GM21526 (cell line): Measurements from ENCODE around the gene PHKA2.

Source experiments
- ATAC-seq: cut with Tn5 transposase; IDR thresholded peaks from one replicate; pipeline ENCODE4 v1.9.1; 2021; ENCODE audit warnings: moderate library complexity; ENCODE audit not compliant: unreplicated experiment, low FRiP score

PHKA2 gene

DNA sequence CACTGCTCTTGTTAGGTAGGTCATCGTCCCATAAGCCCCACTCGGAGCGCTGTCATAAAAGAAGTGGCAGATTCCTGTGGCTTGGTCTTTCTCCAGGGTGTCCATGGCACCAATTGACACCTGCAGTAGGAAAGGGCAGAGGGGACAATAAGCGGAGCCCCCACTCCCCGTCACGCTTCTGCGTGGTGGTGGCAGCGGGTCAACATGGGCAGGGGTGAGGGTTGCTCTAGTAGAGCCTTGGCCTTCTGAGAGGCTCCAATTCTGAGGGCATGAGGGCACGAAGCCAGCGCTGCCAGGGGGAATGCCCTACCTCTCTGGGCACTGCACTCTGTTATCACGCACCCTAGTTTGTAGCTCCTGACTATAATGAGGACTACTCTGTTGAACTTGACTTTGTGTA, 90.4 kb downstream of the PHKA2 start:
- no peak for ATAC-seq

DNA sequence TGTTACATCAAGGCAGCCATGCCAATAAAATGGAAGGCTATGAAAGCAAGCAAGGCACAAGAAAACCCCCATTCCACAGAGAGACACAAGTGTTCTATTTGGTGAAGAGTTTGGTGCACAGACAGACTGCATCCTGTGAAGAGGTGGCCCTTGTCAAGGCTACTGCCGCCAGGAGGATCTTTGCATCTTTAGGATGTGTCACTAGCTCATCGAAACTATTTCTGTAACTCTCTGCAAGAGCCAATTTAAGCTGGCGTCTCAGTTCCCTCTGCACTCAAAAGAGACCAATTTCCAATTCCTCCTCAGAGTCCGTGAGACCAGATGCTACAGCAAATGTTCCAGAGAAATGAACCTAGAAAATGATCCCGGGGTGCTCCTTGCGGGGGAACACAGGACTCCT, 91.0 kb downstream of the PHKA2 start:
- ATAC-seq = no peak

DNA sequence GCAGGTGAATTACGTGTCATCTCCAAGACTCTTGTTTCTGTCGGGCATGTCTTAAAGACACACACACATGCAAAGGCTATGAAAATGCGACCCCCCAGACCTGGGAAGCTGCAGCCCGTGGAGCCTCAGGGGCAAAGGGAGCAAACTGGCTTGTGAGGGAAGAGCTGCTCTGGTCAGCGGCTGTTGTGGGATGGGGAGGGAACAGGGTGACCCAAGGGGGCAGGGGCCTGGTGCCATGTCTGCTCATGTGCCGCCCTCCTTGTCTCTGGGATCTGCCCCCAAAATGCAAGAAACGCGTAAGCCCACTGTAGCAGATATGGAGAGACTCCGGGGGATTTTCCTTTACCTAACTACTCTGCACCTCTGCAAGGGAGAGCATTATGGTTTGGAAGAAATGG, 92.4 kb downstream of the PHKA2 start:
- no peak for ATAC-seq

DNA sequence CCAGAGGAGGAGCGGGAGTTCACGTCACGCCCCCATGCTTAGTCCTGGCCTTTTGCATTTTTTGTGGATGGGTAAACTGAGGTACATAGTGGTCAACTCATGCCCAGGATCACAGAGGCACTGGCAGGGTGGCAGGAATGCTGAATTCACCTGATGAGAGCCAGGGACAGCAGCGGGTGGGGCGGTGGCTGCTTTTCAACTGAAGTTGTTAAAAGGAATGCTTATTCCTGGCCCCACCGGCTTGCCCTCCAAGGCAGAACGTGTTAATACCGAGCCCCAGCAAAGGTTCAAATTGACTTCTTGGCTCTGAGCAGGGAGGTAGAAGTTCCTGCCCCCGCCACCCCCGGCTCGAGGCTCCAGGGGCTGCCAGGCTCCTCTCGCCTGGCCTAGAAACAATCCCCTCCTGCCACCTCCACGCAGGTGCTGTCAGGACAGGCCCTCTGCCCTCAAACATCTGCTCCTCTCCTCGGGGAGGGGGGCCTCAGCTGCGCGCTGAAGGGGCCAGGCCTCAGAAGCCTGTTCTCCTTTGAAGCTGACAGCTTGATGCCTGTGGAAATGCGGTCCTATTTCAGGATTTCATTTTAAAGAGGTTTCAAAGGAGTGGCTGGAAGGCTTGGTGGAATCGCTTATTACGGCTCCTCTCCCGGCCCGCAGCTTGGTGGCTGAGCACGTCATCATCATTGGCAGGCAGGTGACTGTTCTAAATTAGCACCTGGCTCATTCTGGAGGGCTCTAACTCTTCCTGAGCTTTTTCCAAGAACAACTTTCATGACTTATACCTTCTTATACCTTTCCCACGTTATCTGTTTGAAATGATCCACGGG, 93.0 kb downstream of the PHKA2 start:
- ATAC-seq = no peak

DNA sequence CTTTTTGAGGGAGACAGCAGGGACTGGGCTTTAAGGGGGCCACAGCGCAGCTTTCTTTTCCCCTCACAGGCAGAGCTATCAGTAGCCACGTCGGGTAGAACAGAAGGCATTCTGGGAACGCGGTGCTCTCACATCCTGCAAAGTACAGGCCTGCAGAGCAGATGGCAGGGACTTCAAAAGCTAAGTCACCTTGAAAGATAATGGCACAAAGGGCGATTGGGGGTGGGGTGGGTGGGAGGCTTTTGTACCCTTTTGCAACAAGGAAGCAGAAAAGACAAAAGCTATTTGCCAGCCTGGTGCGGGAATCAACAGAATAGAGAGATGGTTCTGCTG, 93.9 kb downstream of the PHKA2 start:
- no peak for ATAC-seq

DNA sequence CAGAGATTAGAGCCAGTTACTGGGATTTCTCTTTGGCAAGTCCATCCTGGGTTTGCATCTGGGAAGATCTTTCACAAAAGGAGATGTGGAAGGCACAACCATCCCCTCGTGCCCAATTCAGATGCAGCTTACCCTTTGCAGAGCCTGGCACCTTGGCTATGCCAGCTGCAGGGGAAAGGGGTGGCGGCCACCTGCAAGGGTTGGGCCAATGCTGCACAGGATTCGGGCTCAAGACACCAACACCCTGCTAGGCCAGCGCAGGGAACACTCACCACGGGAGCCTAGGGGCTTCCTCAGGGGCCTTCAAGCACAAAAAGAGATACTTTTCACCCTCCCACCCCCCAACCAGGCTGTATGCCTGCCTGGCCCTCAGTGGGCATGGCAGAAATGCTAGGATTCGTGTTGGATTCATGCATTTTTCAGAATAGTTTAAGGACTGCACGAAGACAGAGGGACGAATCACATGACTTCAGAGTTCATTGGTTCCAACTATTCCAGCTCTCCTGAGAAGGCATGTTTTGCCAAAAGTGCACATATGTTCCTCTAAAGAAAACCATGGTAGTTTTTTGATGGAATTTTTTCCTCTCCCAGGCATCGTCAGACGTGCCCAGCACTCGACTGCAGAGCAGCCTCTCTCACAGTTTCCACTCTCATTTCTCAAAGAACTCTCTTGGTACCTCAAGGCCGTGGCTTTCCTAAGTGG, 94.4 kb downstream of the PHKA2 start:
- no peak for ATAC-seq

DNA sequence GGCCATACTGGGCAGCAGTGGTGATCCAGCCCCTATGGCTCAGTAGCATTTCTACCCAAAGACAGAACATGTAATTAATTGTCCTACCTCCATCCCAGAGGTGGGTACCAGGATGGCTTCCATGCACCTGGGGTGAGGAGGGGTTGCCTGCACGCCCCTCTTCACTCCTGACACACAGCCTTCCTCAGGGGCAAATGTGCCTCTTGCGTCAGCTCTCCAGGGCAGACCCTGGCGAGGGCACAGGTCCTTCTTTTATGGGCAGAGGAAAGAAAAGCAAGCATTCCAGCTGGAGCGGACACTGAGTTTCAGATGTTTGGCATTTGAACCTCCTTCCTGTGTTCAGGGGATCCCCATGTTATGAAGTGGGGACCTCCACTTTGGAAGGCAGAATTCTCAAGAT, 95.6 kb downstream of the PHKA2 start:
- ATAC-seq = no peak

DNA sequence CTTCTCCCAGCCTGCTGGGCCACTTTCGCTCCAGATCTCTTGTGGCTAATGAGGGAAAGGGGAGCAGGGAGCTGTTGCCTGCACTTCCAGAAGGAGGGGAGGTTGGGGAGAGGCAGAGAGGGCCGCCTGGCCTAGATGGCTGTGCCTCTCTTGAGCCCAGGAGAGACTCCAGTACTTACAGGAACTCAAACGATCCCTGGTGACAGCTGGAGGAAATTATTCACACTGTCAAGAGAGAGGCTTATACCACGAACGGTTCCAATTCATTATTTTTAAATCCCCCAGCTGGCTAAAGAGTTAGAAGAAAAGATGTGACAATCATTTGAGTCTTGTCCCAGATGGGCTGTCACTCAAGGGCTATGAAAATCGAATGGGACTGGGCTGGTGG, 96.1 kb downstream of the PHKA2 start:
- ATAC-seq = no peak

DNA sequence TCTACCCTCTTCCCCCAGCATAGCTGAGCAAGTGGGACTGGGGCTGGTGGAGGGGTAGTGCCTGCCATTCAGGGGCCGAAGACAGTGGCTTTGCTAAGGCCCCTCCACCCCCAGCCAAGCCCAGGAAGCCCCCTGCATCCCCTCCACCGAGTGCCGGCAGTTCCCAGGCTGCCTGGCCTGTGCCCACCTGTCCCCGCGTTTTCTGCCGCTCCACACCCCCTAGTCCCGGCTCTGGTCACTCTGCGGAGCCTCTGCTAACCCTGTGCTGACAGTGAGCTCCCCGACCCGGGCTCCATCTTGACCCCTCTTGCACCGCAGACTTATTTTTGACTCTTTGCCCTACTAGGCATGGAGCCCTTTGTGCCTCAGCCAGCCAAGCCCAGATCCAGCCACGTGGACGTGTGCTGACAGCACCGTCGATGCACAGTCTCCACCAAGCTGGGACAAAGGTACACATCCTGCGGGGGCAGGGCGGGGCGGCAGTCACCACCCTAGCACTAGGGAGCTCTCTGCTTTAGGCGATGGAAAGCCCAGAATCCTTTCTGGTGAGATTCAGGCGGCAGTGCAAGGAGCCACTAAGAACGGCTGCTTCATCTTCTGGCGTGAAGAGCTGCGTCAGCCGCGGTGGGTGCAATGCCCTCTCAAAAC, 96.6 kb downstream of the PHKA2 start:
- ATAC-seq = no peak

DNA sequence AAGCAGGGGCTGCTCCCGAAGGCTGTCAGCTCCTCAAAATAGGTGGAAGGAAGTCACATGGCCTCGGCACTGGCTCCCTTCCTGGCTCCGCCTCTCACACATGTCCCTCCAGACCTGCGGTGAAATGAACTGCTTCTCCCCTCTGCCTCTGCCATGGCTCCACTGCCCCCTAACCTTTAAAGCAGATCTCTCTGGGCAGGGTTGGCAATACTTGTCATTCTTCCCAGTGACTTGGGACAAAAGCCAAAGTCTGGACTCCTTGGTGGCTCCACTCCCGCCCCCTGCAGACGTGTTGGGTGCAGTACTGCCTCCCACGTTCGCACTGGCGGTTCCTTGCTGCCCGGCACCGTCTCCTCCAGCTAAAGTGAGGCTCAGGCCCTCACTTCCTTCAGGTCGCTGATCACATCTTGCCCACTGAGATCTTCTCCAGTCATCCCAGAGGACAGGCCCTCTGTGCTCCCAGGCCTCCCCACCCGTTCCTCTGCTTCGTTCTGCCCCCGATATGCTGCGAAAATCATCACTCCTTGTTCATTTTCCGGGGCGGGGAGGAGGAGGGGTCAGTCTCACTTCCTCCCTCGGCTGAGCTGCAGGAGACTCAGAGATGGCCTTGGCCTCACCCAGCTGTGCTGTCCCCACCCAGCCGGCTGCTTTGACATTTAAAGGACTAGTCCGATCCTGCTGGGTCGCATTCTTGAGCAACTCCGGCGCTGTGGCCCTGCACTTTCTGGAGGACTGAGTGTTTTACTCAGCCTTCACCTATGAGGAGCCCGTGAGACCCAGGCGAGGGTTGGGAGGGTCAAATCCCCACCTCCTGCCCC, 97.4 kb downstream of the PHKA2 start:
- peak; percentile 67 for ATAC-seq

DNA sequence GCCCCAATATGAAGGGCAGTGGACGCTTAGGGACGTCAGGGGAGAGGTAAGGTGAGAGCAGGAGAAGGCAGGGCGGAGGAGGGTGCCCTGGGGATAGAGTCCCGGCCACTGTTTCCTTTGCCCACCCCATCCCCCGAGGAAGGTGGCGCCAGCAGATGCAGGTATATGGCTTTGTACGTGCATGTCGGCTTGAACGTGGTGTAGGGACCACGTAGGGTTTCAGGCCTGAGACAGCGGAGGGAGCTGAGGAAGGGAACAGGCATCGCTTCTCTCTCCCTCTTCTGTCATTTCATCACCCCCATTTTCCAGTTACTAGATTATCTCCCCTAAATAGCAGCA, 97.9 kb downstream of the PHKA2 start:
- ATAC-seq = peak; percentile 34

DNA sequence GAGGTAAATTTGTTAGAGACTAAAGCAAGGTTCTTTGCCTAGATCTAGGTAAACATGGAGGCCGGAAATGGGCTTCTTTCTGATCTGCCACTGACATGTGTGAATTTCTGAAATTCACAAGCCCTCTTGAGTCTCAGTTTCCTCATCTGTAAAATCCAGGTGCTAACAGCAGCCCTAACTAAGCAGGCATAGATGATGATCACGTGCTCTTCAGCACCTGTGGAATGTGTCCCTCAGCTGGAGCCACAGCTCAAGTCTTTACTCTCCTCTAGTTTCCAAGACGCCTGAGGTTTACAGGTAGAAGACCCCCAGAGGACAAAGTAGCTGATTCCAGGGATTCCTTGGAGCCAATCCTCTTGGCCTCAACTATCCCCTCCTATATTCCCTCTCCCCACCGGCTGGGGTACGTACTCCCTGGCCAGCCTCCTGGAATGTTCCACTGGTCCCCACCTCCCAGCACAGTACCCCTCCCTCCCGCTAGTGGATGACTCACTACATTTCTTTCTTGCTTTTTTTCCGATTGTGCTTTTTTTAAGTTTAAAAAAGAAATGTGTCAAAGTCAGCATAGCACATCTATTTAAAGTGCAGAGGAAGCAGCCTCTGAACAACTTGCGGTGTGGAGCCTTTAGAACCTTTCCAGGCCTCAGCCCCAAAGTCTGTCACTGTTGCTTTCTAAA, 98.4 kb downstream of the PHKA2 start:
- ATAC-seq = peak; percentile 11

DNA sequence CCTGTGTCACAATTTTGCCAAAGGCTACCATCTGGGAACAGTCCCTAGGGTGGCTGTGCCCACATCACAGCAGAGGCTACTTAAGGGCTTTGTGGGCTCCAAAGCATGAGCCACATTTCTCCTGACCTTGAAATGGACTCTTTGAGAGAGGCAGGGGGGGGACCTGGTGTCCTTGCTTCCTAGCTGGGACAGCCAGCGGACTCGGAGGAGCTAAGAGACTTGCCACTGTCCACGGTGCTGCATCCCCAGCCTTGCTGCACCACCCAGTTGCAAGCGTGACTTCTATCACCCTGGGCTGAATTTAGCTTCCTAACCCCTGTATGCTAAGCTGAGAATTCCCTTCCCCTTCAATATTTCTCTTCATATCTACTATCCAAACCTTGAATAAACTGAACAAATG, 99.0 kb downstream of the PHKA2 start:
- ATAC-seq = no peak

DNA sequence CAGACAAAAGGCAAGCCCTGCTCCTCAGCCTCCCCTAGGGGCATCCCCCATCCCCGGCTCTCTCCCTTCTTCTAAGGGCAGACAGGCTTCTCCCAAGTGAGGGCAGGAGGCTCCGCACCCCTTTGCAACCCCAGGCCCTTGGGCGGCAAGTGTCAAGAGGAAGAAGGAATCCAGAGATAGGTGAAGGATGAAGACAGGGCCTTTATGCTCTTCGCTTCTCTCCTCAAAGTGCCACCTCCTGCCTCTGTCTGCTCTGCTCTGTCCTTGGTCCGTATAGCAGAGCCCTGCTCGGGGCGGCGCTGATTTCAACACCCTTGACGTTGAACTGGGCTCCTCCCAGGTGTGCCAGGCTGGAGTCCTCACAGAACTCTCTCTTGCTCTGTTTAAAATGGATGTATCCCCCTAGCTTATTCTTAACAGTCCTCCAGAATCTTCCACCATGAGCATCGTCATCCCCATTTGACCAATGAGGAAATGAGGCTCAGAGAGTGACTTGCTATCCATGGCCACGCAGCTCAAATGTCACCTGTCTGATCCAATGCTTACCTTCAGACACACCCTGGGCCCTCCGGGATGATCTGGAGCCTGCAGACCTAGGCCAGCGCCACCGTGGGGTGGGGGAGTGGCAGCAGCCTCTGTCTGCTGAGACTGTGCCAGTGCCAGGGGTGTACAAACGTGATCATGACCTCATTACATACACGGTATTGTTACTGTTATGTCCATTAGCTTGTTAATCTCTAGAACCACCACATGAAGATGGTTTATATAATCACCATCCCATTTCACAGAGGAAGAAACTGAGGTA, 99.8 kb downstream of the PHKA2 start:
- no peak for ATAC-seq

DNA sequence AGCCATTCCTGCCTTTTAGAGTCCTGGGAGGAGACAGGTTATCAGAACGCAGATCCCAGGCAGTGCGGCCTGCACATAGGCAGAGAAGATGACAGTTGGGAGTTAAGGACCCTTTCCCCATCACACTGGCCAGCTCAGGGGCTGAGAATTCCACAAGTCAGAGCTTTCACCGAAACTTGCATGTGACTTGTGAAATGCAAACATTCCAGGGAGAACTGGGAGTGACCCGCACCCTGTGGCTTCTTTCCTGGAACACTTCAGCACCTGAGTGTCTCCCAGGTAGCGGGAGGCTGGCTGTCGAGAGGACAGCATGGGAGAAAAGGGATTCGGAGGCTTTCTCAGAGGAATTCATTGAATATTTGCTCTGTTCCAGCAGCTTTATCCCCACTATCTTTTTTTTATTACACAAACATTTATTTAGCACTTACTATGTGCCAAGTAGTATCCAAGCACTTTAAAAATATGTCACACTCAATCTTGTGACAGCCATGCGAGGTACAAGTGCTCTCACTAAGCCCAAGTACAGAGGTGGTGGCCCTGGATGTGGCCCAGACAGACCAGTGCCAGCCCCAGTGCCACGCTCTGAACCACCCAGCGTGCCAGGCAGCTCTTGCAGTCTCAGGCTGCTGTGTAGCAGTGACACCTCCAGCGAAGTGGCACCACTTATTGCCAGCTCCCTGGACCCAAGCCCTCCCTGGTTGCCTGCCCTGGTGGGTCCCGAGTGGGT, 100.5 kb downstream of the PHKA2 start:
- ATAC-seq = no peak

DNA sequence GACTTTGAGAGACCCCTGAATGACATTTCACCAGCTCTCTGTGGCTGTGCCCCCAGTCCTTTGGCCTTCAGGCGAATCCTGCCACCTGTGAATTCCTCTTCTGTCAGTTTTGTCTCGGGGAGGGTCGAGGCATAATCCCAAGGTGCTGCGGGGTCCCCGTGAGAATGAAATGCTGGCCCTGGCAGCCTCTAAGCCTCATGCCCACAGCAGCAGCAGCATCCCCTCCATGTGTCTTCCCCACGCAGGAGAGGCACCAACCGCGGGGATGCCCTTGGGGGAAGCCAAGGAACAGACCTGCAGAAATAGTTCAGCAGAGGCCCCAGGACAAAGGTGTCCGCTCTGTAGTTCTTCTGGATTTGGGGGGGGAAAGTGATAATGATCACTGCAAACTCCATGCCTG, 104.8 kb downstream of the PHKA2 start:
- no peak for ATAC-seq

DNA sequence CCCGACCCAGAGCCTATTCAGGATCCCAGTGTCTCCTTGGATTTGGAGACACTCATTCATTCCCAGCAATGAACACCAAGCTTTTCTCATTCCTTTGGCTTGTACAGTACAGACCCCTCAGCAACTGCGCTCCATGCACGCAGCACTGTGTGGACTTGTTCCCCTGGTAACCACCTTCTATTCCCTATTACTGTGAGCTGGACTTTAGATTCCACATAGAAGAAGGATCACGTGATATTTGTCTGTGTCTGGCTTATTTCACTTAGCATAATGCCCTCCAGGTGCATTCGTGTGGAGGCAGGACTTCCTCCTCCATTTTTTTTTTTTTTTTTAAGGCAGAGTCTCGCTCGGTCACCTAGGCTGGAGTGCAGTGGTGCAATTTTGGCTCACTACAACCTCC, 106.4 kb downstream of the PHKA2 start:
- ATAC-seq = no peak

DNA sequence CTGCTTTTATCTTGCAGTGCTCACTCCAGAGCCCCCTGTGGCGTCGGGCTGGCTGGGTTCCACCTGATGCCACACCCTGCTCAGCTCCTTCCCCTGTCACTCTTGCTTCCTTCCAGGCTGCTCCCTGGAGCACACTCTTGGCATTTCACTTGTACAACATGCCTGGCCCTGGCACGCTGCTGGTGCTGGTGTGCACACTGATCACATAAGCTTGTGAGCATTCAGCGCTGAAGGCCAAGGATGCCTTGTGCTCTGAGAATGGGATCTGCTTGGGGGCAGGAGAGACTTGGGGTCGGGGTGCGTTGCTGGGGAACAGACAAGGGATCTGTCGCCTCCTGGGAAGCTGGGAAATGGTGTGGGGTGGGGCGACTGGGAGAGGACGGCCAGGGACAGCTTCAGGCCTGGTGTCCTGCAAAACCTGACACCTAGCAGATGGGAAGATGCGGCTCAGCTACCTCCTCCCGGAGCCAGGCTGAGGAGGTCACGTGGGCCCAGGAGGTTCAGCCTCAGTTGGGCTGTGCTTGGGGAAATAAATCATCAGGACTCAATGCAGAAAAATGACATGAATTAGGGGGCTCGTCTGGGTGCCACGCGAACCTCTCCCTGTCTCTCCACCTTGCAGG, 108.5 kb downstream of the PHKA2 start:
- no peak for ATAC-seq
